GM23338 (cell line): ENCODE data around the gene MESD. TPM values are rescaled to one million over a fixed set of nuclear protein-coding genes. Genes with fewer than 3 reads are reported as not detected.

Source experiments
- ATAC-seq: fragments of 200-7000 bp; cut with Tn5 transposase; 3 replicates; pipeline ENCODE4 v1.9.1; 2020
- DNase-seq: peaks from one replicate; pipeline ENCODE4 v3.0.0-alpha.2; 2015; ENCODE audit warnings: low spot score
- H2AFZ ChIP-seq: fragments of 200-600 bp; sonication (generic); 2 replicates; pipeline ENCODE4 v1.8.0; 2016; ENCODE audit warnings: antibody characterized with exemption, mild to moderate bottlenecking, moderate library complexity
- H3F3A ChIP-seq: fragments of 200-600 bp; sonication (generic); replicated peaks from 2 replicates; pipeline ENCODE4 v1.8.0; 2017; ENCODE audit warnings: antibody characterized with exemption, mixed run types, low read depth
- H3K27ac ChIP-seq: fragments of 200-600 bp; sonication (generic); 2 replicates; pipeline ENCODE4 v1.6.1; 2016; ENCODE audit warnings: low read depth
- H3K27me3 ChIP-seq: fragments of 200-600 bp; sonication (generic); 2 replicates; pipeline ENCODE4 v1.8.0; 2016; ENCODE audit warnings: mild to moderate bottlenecking, mixed run types, moderate library complexity; ENCODE audit not compliant: insufficient read depth
- H3K36me3 ChIP-seq: fragments of 200-600 bp; sonication (generic); 2 replicates; pipeline ENCODE4 v1.8.0; 2016; ENCODE audit warnings: mild to moderate bottlenecking; ENCODE audit not compliant: insufficient read depth
- H3K4me1 ChIP-seq: fragments of 200-600 bp; sonication (generic); 2 replicates; pipeline ENCODE4 v1.8.0; 2016; ENCODE audit warnings: mild to moderate bottlenecking, moderate library complexity; ENCODE audit not compliant: insufficient read depth
- H3K4me2 ChIP-seq: fragments of 200-600 bp; sonication (generic); 2 replicates; pipeline ENCODE4 v1.7.1; 2017; ENCODE audit warnings: mixed run types
- H3K4me3 ChIP-seq: fragments of 200-600 bp; sonication (generic); 2 replicates; pipeline ENCODE4 v1.6.1; 2016; ENCODE audit warnings: mixed run types
- H3K79me2 ChIP-seq: fragments of 200-600 bp; sonication (generic); replicated peaks from 2 replicates; pipeline ENCODE4 v1.8.0; 2017; ENCODE audit warnings: mild to moderate bottlenecking; ENCODE audit not compliant: insufficient read depth
- H3K9me2 ChIP-seq: fragments of 200-600 bp; sonication (generic); 2 replicates; pipeline ENCODE4 v1.8.0; 2017; ENCODE audit not compliant: insufficient read depth
- H4K20me1 ChIP-seq: fragments of 200-600 bp; sonication (generic); replicated peaks from 2 replicates; pipeline ENCODE4 v1.8.0; 2017; ENCODE audit warnings: mild to moderate bottlenecking; ENCODE audit not compliant: insufficient read depth
- H3K27ac Mint-ChIP-seq: 2 replicates; pipeline ENCODE4 v1.8.0; 2020; ENCODE audit warnings: inconsistent platforms, mild to moderate bottlenecking, moderate library complexity, mixed read lengths
- H3K27me3 Mint-ChIP-seq: 3 replicates; pipeline ENCODE4 v1.8.0; 2022; ENCODE audit warnings: low read depth, mild to moderate bottlenecking, moderate library complexity, mixed read lengths, inconsistent platforms; ENCODE audit not compliant: insufficient read depth, poor library complexity
- H3K36me3 Mint-ChIP-seq: 3 replicates; pipeline ENCODE4 v1.8.0; 2021; ENCODE audit warnings: low read depth, mild to moderate bottlenecking, inconsistent platforms, moderate library complexity, mixed read lengths
- H3K4me1 Mint-ChIP-seq: 3 replicates; pipeline ENCODE4 v1.8.0; 2020; ENCODE audit warnings: mild to moderate bottlenecking, inconsistent platforms, mixed read lengths
- H3K4me3 Mint-ChIP-seq: 3 replicates; pipeline ENCODE4 v1.8.0; 2021; ENCODE audit warnings: moderate library complexity, mild to moderate bottlenecking, inconsistent platforms, mixed read lengths
- H3K9me3 Mint-ChIP-seq: 3 replicates; pipeline ENCODE4 v1.8.0; 2020; ENCODE audit warnings: moderate library complexity, mild to moderate bottlenecking, inconsistent platforms, mixed read lengths
- CREB1 ChIP-seq: fragments of 250-450 bp; sonication (Bioruptor Pico); IDR thresholded peaks from 2 replicates; pipeline ENCODE4 v1.5.0; 2020; ENCODE audit warnings: low read depth, mild to moderate bottlenecking, moderate library complexity
- CTCF ChIP-seq, 2 experiments: fragments of 200-600 bp in 1 of 2; sonication (generic) in 1 of 2; conservative IDR thresholded peaks; 2 replicates each; pipeline versions ENCODE4 v1.5.1 to v1.6.1; 2016 to 2017; ENCODE audit warnings: antibody characterized with exemption in 2 of 2, low read depth in 2 of 2, mild to moderate bottlenecking in 2 of 2, moderate library complexity in 1 of 2
- ETS1 ChIP-seq: IDR thresholded peaks from 2 replicates; pipeline ENCODE4 v1.6.1; 2016; ENCODE audit warnings: antibody characterized with exemption
- EZH2 ChIP-seq: fragments of 200-600 bp; sonication (generic); IDR thresholded peaks from one replicate; pipeline ENCODE4 v1.8.0; 2017; ENCODE audit warnings: antibody characterized with exemption, mild to moderate bottlenecking, low read depth; ENCODE audit not compliant: unreplicated experiment
- EZH2phosphoT487 ChIP-seq: fragments of 200-600 bp; sonication (generic); IDR thresholded peaks from one replicate; pipeline ENCODE4 v1.8.1; 2018; ENCODE audit warnings: antibody characterized with exemption; ENCODE audit not compliant: unreplicated experiment
- JUNB ChIP-seq: IDR thresholded peaks from one replicate; pipeline ENCODE4 v1.6.1; 2016; ENCODE audit warnings: antibody characterized with exemption; ENCODE audit not compliant: unreplicated experiment
- NANOG ChIP-seq: IDR thresholded peaks from 2 replicates; pipeline ENCODE4 v1.6.1; 2016; ENCODE audit warnings: antibody characterized with exemption, borderline replicate concordance
- POLR2AphosphoS5 ChIP-seq: IDR thresholded peaks from 2 replicates; pipeline ENCODE4 v1.6.1; 2016; ENCODE audit warnings: antibody characterized with exemption, low read depth
- REST ChIP-seq: IDR thresholded peaks from one replicate; pipeline ENCODE4 v1.6.1; 2018; ENCODE audit warnings: antibody characterized with exemption; ENCODE audit not compliant: unreplicated experiment
- STAT1 ChIP-seq: IDR thresholded peaks from one replicate; pipeline ENCODE4 v1.6.1; 2016; ENCODE audit warnings: antibody characterized with exemption; ENCODE audit not compliant: unreplicated experiment
- ZNF114 ChIP-seq: fragments of 250-450 bp; sonication (Bioruptor Pico); IDR thresholded peaks from 2 replicates; pipeline ENCODE4 v1.5.0; 2020; ENCODE audit warnings: mild to moderate bottlenecking, moderate library complexity
- ZNF331 ChIP-seq: fragments of 250-450 bp; sonication (Bioruptor Pico); IDR thresholded peaks from 2 replicates; pipeline ENCODE4 v1.5.0; 2020; ENCODE audit warnings: low read depth, mild to moderate bottlenecking, moderate library complexity
- polyA plus RNA-seq: library from polyadenylated mRNA; unstranded; fragments of >200 nt; fragmentation: Nextera tagmentation; extraction: Ambion mirVana; gene quantifications from 2 replicates; pipeline ENCODE4 v1.2.1, GENCODE V29; 2016
- total RNA-seq: library from RNA; depleted of rRNA; stranded (reverse); fragments of >200 nt; shearing (Covaris generic); gene quantifications from 2 replicates; pipeline ENCODE4 v1.2.3, GENCODE V29; 2014

Gene MESD
- total and polyA plus RNA-seq, 2 experiments from 2014 or later, result 25.6 to 52.7 TPM

GRCh38 chr15:81018197-81018596, 28.6 kb upstream of the MESD start:
- no peak overlapping the region for H3K27ac Mint-ChIP-seq
- Histone ChIP-seq H3K36me3 (no peaks in the 10 kb centered on the region), H2AFZ (no peak overlapping the region), H3K79me2 (no peaks in the 10 kb centered on the region), H3K9me2 (no peaks in the 10 kb centered on the region), H3K27me3 (no peaks in the 10 kb centered on the region), H3K4me2 (no peak overlapping the region), H3K4me3 (no peak overlapping the region), H3K4me1 (no peaks in the 10 kb centered on the region), H3F3A (no peaks in the 10 kb centered on the region), H4K20me1 (no peaks in the 10 kb centered on the region), H3K27ac (no peak overlapping the region)
- no peaks in the 10 kb centered on the region for H3K9me3 Mint-ChIP-seq
- no peaks in the 10 kb centered on the region for H3K36me3 Mint-ChIP-seq
- no peak overlapping the region for H3K4me3 Mint-ChIP-seq
- TF ChIP-seq CREB1 (CRISPR knock-in tag) (no peak), JUNB (no peak), ZNF114 (CRISPR knock-in tag) (no peak)
- H3K27me3 Mint-ChIP-seq, result no peaks in the 10 kb centered on the region
- DNase-seq (no peak), ATAC-seq (no peak)
- peaks cover 1% of the 10 kb centered on the region; the same call in 1 of the 3 replicates for H3K4me1 Mint-ChIP-seq

- ATAC-seq, result no peak
- no peak overlapping the region for H2AFZ ChIP-seq
- H3K36me3 ChIP-seq, result no peaks in the 10 kb centered on the region
- no peak overlapping the region for H3K27ac ChIP-seq
- Mint-ChIP-seq H3K4me1 (no peaks in the 10 kb centered on the region), H3K36me3 (no peaks in the 10 kb centered on the region), H3K27ac (no peak overlapping the region), H3K9me3 (no peaks in the 10 kb centered on the region), H3K27me3 (no peaks in the 10 kb centered on the region), H3K4me3 (no peak overlapping the region)
- no peaks in the 10 kb centered on the region; the same call in 1 of the 2 replicates for H3K9me2 ChIP-seq
- DNase-seq, result no peak
- H3K4me3 ChIP-seq, result no peak overlapping the region
- no peak overlapping the region for H3K4me2 ChIP-seq
- H3K4me1 ChIP-seq, result no peaks in the 10 kb centered on the region
- no peaks in the 10 kb centered on the region for H3K27me3 ChIP-seq
- no peaks in the 10 kb centered on the region; the same call in 1 of the 2 replicates for H4K20me1 ChIP-seq
- TF ChIP-seq EZH2phosphoT487, result no peak
- H3F3A ChIP-seq, result no peaks in the 10 kb centered on the region
- H3K79me2 ChIP-seq, result no peaks in the 10 kb centered on the region
These were observed 27.0 kb upstream of the MESD start for GRCh38 chr15:81016489-81017068.

GRCh38 chr15:81015621-81016488, 26.2 kb upstream of the MESD start:
- ATAC-seq (no peak), DNase-seq (no peak)
- TF ChIP-seq REST (no peak), ZNF331 (CRISPR knock-in tag) (no peak), CTCF (conservative IDR thresholded peaks at IDR 0.05; ENCODE audit: low read depth in 2 of 2) (no peak), NANOG (no peak), STAT1 (no peak), CREB1 (CRISPR knock-in tag) (no peak), ZNF114 (CRISPR knock-in tag) (no peak), POLR2AphosphoS5 (no peak), EZH2phosphoT487 (no peak), ETS1 (no peak), EZH2 (no peak)

More at GRCh38 chr15:81015621-81016488, 26.2 kb upstream of the MESD start:
- Mint-ChIP-seq H3K27ac (no peak overlapping the region), H3K4me3 (no peak overlapping the region), H3K36me3 (no peaks in the 10 kb centered on the region), H3K27me3 (no peaks in the 10 kb centered on the region), H3K9me3 (no peaks in the 10 kb centered on the region), H3K4me1 (no peaks in the 10 kb centered on the region)
- Histone ChIP-seq H4K20me1 (no peaks in the 10 kb centered on the region; the same call in 1 of the 2 replicates), H3K36me3 (no peaks in the 10 kb centered on the region), H3K4me2 (no peak overlapping the region), H3K27ac (no peak overlapping the region), H3K79me2 (no peaks in the 10 kb centered on the region), H3K4me3 (no peak overlapping the region), H3K4me1 (no peaks in the 10 kb centered on the region), H2AFZ (no peak overlapping the region), H3K9me2 (no peaks in the 10 kb centered on the region; the same call in 1 of the 2 replicates), H3K27me3 (no peaks in the 10 kb centered on the region), H3F3A (no peaks in the 10 kb centered on the region)
